Colon (tissue), 2 donors: ENCODE measurements around the gene DEPDC7.
"Not testable (repeated sequence)": the region's sequence is repeated elsewhere in the genome, so short reads cannot be mapped to it uniquely, and the experiment has no call there.

Source experiments
- FAIRE-seq: peaks from 2 replicates; lab custom pipeline; 2012; peaks lifted over from hg19 to GRCh38; lab: Jason Lieb, UNC
- donor health status: control.
- donor health status: control.

Gene DEPDC7

DNA sequence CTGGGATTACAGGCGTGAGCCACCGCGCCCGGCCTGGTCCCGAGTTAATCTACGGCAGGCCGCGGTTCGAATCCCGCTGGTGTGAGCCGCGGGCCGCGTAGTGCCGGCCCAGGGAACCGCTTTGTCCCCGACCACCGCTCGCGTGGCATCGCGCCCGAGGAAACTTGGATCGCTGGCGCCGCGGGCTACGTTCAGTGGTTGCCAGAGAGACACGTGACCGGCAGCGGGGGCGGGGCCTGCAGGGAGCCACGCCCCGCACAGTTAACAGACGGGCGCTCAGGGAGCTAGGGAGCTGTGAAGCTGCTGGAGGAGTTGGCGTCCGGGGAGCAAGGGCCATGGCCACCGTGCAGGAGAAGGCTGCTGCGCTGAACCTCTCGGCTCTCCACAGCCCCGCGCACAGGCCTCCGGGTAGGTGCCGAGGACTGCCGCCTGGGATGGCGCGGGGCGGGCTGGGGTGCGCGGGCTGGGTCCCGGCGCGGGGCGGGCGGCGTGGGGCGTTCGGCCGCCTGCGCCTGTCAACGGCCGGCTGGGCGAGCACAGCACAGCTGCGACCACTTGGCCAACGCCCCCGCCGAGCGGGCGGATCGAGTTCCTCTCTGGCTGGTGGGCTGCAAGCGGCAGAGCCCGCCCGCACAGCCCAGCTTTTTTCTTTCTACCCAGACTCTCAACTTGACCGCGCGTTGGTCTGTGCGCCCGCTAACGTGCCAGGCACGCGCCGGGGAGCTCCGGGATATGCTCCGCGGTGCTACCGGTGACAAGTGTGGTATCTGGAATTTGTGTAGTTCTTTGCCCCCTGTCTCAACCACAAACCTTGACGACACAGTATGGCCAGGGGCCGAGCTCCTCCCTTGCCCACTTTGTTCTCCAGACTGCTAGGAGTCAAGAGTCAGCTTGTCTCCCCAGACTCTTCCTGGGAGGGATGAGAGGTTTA, at the start of gene DEPDC7:
DEPDC7 (plus strand) TSS at position 258 of the 931 bp plus-strand sequence; CDS start at position 336, 78 bp downstream.
- FAIRE-seq = no peak

DNA sequence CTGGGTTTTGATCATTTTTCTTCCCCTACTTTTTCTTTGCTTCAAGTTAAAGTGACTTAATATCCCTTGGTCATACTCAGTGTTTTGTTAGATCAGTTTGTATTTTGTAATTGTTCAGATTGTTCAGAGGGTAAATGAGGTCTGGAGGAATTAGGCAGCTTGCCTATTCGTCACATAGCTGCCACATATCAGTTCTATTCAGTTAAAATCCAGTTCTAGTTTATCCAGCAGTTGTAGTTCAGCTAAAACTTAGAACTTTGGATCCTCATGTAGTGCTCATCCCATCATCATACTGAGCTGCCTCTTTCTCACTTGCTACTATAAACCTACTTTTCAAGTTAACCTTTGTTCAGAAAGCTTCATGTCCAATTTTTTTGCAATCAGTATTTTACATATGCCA, 47.1 kb upstream of the DEPDC7 start:
- FAIRE-seq = no peak

DNA sequence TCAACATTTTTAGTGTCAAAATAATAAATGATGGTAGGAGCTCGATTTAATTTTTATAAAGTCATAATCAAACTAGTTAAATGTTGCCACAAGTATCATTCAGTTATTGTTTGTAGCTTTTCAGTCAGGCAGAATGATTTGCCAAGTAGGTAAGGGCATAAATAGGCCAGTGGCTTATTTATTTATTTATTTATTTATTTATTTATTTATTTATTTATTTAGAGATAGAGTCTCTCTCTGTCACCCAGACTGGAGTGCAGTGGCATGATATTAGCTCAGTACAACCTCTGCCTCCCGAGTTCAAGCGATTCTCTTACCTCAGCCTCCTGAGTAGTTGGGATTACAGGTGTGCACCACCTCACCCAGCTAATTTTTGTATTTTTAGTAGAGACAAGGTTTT, 43.4 kb upstream of the DEPDC7 start:
- not testable (repeated sequence) for FAIRE-seq

DNA sequence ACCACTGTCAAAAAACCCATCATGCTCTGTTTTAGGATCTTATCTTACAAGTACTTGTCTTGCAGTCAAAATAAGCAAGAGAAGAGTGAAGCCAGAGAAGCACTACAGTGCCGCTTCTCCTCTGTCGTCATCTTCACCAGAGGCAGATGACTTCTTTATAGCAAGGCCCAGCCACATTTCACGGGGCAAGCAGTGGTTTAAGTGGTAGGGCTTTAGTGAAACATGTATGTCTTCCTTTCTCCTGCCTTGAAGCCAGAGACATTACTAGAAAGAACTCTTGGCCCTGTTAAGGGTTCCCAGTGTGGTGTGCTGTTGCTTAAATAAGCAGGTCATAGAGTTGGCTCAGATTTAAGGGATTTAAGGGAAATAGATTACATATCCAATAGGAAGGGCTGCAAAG, 42.9 kb upstream of the DEPDC7 start:
- FAIRE-seq = no peak

DNA sequence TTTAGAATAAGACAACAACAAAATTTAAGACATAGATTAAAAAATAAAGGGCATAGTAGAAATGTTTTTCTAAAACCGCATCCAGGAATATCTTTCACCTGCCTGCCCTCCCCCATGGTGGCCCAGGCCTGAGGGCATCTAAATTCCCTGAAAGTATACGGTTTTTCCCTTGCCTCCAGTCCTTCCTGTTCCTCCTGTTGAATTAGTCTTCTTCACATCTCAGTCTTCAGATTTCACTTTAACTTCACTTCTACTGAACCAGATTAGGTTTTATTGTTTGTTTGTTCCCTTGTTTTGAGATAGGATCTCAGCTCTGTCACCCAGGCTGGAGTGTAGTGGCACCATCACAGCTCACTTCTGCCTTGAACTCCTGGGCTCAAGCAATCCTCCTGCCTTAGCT, 33.1 kb upstream of the DEPDC7 start:
- FAIRE-seq = no peak

DNA sequence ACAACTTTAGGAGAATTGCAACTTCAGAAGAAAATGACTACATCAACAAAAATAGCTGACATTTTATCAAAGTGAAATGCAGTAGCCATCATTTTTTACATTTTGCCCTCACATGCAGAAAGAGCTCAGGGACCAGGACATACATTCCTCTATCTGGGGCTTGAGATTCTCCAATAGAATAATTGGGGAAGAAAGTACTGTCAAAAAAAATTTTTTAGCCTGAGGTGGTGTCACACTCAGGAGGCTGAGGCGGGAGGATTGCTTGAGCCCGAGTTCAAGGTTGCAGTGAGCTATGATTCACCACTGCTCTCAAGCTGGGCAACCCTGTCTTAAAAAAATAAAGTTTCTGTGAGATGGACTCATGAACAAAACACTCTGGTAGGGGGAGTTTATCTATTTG, 32.2 kb upstream of the DEPDC7 start:
- FAIRE-seq = no peak

DNA sequence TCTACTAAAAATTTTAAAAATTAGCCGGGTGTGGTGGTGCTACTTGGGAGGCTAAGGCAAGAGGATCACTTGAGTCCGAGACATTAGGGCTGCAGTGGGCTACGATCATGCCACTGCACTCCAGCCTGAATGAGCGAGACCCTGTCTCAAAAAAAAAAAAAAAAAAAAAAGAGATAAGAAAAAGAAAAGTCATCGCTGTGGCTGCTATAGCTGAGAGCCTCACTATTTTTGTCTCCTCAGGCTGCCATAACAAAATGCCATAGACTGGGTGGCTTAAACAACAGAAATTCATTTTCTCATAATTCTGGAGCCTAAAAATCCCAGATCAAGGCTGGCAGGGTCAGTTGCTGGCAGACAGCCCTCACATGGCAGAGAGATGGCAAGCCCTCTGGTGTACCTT, 30.1 kb upstream of the DEPDC7 start:
- FAIRE-seq = no peak

DNA sequence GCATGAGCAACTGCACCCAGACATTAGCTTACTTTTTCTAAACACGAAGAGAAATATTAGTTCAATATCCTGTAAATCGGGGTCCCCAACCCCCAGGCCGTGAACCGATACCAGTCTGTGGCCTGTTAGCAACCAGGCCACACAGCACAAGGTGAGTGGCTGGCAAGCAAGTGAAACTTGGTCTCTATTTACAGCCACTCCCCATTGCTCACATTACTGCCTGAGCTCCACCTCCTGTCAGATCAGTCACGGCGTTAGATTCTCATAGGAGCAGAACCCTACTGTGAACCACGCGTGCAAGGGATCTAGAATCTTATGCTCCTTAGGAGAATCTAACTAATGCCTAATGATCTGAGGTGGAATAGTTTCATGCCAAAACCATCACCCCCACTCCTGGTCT, 27.8 kb upstream of the DEPDC7 start:
- no peak for FAIRE-seq

DNA sequence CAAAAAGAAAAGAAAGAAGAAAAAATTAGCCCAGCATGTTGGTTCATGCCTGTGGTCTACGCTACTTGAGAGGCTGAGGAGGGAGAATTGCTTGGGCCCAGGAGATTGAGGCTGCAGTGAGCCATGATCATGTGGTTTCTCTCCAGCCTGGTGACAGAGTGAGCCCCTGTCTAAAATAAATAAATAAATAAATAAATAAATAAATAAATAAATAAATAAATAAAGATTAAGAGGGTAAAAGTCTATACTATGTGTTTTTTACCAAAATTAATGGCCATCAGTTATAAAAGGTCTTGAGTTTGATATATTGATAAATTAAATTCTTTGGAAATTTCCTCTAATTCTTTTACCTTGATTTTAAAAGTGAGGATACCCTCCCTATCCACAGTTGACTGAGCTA, 25.2 kb upstream of the DEPDC7 start:
- no peak for FAIRE-seq

DNA sequence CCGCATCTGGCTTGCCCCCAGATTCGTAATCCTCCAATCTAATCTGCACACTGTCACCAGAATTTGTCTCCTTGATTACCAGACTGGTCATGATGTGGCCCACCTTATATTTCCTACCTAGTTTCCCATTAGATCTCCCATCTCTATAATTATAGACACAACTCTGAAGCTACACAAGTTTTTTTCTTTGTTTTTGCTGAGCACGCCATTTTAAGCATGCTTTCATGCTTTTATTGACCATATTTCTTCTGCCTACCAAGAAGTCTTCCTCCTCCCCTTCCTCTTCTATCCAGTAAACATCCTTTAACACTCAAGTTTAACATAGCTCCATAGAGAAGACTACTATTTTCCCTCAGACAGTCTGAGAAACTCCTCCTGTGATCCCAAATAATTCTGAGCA, 24.3 kb upstream of the DEPDC7 start:
- FAIRE-seq = no peak

DNA sequence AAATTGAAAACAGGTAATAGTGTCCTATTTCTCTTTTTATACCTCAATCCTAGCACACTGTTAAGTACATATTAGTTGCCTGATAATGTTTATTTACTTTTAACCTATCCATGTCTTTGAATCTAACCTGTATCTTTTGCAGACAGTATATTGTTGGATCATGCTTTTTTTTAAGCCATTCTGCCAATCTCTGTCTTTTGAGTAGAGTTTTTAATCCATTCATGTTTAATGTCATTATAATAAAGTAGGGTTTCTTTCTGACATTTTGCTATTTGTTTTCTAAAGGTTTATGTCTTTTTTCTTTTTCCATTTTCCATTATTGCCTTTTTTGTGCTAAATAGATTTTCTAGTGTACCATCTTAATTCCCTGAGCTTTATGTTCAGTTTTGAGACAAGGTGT, 23.8 kb upstream of the DEPDC7 start:
- no peak for FAIRE-seq

DNA sequence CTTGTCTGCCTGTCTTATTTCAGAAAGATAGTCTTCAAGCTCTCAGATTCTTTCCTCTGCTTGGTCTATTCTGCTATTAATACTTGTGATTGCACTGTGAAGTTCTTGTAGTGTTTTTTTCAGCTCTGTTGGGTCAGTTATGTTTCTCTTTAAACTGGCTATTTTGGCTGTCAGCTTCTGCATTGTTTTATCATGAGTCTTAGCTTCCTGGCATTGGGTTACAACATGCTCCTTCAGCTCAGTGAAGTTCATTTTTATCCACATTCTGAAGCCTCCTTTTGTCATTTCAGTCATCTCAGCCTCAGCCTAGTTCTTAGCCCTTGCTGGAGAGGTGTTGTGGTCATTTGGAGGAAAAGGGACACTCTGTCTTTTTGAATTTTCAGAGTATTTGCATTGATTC, 15.5 kb upstream of the DEPDC7 start:
- no peak for FAIRE-seq

DNA sequence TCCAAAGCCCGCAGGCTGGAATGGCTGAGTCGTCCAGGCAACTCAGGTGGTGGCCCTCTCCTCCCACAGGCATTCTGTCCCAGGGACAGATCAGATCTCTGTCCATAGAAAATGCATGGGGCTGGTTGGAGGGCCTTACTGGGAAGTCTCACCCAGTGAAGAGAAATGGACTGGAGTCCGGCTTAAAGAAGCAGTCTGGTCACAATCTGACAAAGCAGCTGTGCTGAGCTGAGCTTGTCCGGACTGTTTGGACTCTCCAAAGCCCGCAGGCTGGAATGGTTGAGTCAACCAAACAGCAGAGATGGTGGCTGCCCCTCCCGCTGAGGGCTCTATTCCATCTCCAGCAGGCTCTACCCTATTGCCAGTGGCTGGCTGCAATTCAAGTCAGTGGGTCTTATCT, 14.4 kb upstream of the DEPDC7 start:
- no peak for FAIRE-seq

DNA sequence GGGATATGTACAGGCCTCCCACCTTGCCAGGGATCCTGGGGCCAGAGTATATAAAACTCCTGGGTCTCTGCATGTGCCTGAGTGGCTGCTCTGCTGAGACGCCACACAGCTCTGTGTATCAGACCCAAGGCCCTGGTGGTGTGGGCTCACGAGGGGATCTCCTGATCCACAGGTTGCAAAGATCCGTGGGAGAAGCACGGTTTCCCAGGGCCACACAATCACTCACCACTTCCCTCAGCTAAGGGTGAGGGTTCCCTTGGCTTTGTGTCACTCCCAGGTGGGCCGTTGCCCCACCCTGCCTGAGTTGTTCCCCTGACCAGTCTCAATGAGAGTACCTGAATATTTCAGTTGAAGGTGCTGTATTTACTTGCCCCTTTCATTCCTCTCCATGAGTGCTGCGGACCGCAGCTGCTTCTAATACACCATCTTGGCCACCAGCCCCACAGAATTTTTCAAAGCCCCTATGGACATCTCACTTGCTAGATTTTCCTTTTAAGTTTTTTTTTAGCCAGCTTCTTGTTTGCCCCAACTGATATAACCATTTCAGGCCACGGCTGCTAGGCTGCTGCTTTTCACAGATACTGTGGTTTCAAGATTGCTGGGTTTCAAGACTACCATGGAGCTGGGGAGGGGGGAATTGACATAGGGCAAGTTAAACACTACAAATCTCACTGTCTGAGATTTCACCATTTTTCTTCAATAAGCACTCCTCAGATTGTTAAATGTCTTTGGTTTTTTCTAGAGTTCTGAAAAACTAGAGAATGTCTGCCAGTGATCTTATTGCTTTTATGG, 13.7 kb upstream of the DEPDC7 start:
- no peak for FAIRE-seq

DNA sequence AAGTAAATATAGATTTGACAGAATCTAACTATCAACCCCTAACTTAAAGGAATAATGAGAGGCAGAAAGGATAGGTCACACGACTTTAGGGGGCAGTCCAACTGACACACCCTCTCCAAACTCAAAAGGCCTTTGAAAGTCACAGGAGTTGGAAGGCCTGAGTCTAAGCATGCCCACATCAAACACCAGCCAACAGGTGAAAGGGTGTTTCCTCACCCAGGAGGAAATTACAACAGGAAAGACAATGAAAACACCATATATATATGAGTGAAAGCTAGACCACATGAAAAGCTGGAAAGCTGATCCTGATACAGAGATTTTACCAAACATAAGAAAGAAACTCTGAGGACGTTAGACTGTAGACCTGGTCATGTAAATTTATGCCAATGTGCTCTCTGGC, 10.5 kb upstream of the DEPDC7 start:
- FAIRE-seq = no peak

DNA sequence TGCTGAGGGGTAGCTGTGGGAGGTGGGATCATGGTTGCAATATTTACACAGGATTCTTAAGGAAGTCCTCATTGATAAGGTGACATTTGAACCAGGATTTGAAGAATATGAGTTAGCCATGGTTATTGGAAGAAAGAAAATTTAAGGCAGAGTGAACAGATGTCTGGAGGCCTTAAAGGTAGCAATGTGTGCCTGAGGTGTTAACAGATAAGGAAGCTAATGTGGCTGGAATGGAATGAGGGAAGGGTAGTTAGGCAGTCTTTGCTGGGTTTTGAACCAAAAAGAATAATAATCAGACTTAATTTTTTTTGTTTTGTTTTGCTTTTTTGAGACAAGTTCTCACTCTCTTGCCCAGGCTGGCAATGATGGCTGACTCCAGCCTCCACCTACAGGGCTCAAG, 9.7 kb upstream of the DEPDC7 start:
- FAIRE-seq = no peak

DNA sequence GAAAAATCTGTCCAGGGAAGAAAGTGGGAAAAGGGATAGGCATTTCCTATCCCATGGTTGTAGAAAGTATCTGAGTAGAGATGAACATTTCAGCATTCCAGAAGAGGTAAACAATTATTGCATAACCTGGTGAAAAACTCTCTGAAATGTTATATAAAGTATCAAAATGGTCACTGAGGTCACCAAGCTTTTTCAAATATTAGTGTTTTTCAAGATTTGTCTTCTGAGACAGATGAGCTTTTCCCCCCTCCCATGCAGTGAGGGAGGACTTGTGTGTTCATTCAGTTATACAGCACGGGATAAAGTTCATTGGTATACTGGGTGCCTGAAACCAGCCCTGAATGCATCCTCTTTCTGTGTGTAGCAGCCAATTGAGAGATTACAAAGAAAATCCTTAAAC, 1.9 kb upstream of the DEPDC7 start:
- FAIRE-seq = no peak

DNA sequence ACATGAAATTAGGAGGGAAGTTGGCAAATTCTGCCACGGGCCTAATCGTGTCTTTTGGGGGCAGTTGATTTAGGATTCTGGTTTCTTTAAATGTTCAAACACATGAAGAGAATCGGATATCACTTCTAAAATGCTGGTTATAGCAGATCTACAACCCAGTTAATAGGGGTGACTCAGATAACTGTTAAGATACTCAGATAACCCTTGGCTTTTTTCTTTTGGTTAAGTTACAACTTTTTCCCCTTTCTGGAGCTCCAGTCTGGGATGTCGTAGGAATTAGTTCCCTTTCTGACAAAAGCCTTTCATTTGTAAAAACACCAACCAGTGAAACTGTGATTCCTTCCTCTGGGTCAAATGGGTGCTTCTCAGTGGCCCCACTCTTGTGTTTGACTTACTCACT, 976 bp downstream of the DEPDC7 start:
- no peak for FAIRE-seq

DNA sequence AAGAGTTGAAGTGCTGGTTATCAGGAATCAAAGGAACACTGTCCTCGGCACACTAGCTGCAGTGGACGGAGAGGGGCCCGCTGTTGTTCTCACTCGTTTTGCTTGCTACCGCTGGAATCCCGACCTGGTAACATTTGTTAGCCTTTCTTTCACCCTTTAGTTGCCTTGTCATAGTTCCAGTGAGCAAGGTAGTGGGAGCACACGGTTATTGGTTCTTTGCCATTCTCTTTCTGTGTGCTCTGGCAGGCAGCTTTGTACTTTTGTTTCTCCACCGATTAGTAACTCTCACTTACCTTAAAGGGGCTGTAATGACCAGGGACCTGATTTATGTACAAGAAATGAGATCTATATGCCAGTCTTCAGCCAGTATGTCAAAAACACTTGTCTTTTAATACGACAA, 1.8 kb downstream of the DEPDC7 start:
- FAIRE-seq = no peak

DNA sequence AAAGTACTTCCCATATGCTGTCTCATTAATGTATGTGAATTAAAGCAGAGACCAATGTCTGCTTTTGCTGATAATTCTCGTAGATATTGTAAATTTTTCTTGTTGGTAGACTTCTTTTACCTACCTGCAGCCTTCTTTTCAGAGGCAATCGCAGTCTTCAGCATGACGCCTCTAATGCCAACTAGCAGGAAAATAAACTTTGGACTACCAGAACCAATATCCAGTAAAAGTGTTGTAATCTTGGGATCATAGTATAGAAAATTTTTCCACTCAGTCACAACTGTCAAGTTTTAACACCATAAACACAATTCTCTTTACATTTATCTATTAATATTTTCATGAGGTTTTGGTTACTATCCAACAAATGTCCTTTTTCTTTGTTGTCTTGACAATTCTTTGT, 2.3 kb downstream of the DEPDC7 start:
- FAIRE-seq = no peak

DNA sequence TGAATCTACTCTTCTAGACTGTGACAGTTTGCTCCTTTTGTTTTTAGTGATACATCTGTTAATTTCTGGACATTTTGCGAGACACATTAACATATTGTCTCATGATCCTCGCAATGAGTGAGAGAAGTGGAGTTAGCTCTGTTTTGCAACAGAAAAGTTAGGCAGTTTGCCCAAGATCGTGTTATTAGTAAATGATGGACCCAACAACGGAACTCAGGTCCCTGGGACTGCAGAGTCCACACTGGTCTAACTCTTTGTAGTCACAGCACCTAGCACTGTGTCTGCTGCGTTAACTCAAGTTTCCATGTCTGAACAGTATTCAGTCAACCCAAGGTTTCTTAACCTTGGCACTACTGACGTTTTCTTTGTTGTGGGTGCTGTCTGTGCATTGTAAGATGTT, 3.2 kb downstream of the DEPDC7 start:
- no peak for FAIRE-seq

DNA sequence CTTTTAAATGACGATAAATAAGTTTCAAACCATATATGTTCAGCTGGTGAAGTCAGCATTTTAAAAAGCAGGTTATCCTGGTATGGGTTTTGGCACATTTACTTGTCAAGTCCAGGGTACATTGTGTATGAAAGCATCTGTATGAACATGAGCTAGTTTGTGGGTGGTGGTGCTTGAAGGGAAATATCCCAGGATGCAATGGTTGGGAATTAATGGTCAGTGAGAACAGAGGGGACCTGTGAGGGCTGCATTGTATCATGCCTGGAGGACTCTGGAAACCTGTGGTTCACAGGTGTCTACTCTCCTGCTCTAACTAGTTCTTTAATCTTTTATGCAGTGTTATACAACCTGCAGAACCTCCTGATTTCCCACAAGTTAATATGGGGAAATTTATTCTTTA, 5.8 kb downstream of the DEPDC7 start:
- FAIRE-seq = no peak

DNA sequence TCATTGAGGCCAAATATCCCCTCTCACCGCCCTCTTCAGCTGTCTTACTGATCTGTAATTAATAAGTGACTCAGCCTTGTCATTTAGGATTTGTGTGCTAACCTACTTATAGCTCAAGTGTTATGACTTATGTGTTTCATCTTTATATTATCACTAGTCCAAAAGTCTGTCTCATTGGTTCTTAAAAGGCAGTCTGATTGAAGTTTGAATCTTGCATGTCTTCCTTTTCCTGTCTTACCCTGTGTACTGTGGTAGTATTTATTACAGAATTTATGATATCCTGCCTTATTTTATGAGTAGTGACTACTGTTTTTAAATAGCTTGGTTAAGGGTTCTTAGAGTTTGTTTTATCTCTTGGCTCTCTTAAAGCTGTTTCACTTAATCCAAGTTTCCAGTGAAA, 6.3 kb downstream of the DEPDC7 start:
- no peak for FAIRE-seq

DNA sequence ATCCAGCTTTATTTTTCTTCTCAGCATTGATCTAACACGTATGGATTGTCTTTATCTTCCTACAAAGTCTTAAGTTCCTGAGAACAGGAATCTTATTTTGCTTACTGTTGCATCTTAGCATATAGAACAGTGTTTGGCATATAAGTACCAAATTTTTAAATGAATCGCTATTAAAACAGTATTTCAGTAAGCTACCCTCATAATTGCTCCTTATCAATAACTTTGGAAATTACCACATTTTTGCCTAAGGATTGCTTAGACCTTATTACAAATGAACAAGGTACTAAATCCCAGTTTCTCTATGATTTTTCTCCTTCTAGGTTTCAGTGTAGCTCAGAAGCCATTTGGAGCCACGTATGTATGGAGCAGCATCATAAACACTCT, 9.7 kb downstream of the DEPDC7 start:
- FAIRE-seq = no peak
